ENCODE results near the gene GPR162. TPM values are rescaled to one million over a fixed set of nuclear protein-coding genes. Genes with fewer than 3 reads are reported as not detected.
A peak's percentile ranks its signal among the peaks of the same experiment; 100 is the strongest.

The GPR162 gene
- total and polyA plus RNA-seq, 10 of the 15 experiments (the other 5 are each of a cell fraction or from before 2014, with no cell fraction given): not detected

- no peak for ATAC-seq
- no peak for FAIRE-seq
- Histone ChIP-seq H3K4me1 (ENCODE audit: control insufficient read depth, insufficient read depth, low read length) (peaks cover 18% of the 10 kb centered on the region), H4K20me1 (ENCODE audit: control insufficient read depth, insufficient read depth) (no peaks in the 10 kb centered on the region), H3K4me2 (ENCODE audit: control insufficient read depth, insufficient read depth) (no peak within 1 kb of the TSS), H3K36me3 (ENCODE audit: control insufficient read depth in 2 of 2, insufficient read depth in 2 of 2, low read length in 1 of 2) (no peaks in the 10 kb centered on the region), H3K4me3 (no peak within 1 kb of the TSS), H3K9me3 (replicated peaks; ENCODE audit: control insufficient read depth, insufficient read depth, low read length) (no peaks in the 10 kb centered on the region), H3K79me2 (ENCODE audit: control insufficient read depth, insufficient read depth, low read length) (no peaks in the 10 kb centered on the region), H3K9ac (ENCODE audit: control insufficient read depth, insufficient read depth, low read length) (no peak within 1 kb of the TSS), H2AFZ (ENCODE audit: control insufficient read depth, low read depth, low read length) (no peak within 1 kb of the TSS; the same call in 1 of the 2 replicates), H3K27me3 (replicated peaks in 1 of 2; ENCODE audit: control insufficient read depth in 2 of 2, insufficient read depth in 2 of 2, low read length in 1 of 2) (no peaks in the 10 kb centered on the region), H3K27ac (ENCODE audit: control insufficient read depth, insufficient read depth) (no peak within 1 kb of the TSS)
- ChIA-PET SMC1A (ENCODE audit: uncharacterized antibody, unreplicated experiment) (interaction anchor here (0.6 to 2.1 kb wide), 4 partner anchors 10 to 347 kb away, joined by 3 to 7 read pairs (median 5); partner anchors contain the start of gene MLF2), RAD21 (ENCODE audit: unreplicated experiment) (no interaction called here), CTCF (interaction anchor here (1.1 to 1.5 kb wide), 4 partner anchors 9 to 35 kb away, joined by 3 to 5 read pairs (median 4); partner anchors contain the start of gene PTMS), POLR2A (interaction anchor here (0.5 to 1.3 kb wide), 2 partner anchors 23 to 103 kb away, joined by 5 to 7 read pairs; partner anchors contain the start of gene PTMS)
- 35% methylated on average over 18 of the region's 18 CpGs for WGBS (ENCODE audit: insufficient coverage, insufficient replicate concordance, low lambda C conversion rate, missing lambda C conversion rate)
- BruUV-seq (replicated peaks): no TSS peak
- no peak for TF ChIP-seq TAF1 (IDR thresholded peaks at IDR 0.05; ENCODE audit: borderline replicate concordance, low read depth, low read length)
- intact Hi-C loops (cut with micrococcal nuclease; ENCODE audit: unreplicated experiment) (no loop called here), in situ Hi-C loops (cut with MboI) (no loop called here)
- no peak for DNase-seq (ENCODE audit: low read depth, low spot score)
Measured at GRCh38 chr12:6788972-6789924, 32.4 kb upstream of the GPR162 start, which contains the start of gene CD4. Gene CD4, plus strand, starts transcription at chr12:6789528. Its CDS starts 10,611 bp downstream, at chr12:6800139.

- Histone ChIP-seq H3K9me3 (replicated peaks; ENCODE audit: control insufficient read depth, insufficient read depth, low read length) (no peaks in the 10 kb centered on the region), H2AFZ (ENCODE audit: control insufficient read depth, low read depth, low read length) (no peak overlapping the region), H3K79me2 (ENCODE audit: control insufficient read depth, insufficient read depth, low read length) (no peaks in the 10 kb centered on the region), H3K27ac (ENCODE audit: control insufficient read depth, insufficient read depth) (no peak overlapping the region), H3K4me2 (ENCODE audit: control insufficient read depth, insufficient read depth) (no peak overlapping the region), H3K36me3 (ENCODE audit: control insufficient read depth in 2 of 2, insufficient read depth in 2 of 2, low read length in 1 of 2) (no peaks in the 10 kb centered on the region), H3K27me3 (replicated peaks in 1 of 2; ENCODE audit: control insufficient read depth in 2 of 2, insufficient read depth in 2 of 2, low read length in 1 of 2) (no peaks in the 10 kb centered on the region), H3K4me3 (no peak overlapping the region), H3K4me1 (ENCODE audit: control insufficient read depth, insufficient read depth, low read length) (peaks cover 15% of the 10 kb centered on the region), H4K20me1 (ENCODE audit: control insufficient read depth, insufficient read depth) (no peaks in the 10 kb centered on the region), H3K9ac (ENCODE audit: control insufficient read depth, insufficient read depth, low read length) (no peak overlapping the region)
- DNase-seq (ENCODE audit: low read depth, low spot score): no peak
- ChIA-PET RAD21 (ENCODE audit: unreplicated experiment) (no interaction called here), CTCF (interaction anchor here (0.9 to 1.5 kb wide), 4 partner anchors 9 to 35 kb away, joined by 3 to 5 read pairs (median 4); partner anchors contain the start of gene PTMS), SMC1A (ENCODE audit: uncharacterized antibody, unreplicated experiment) (interaction anchor here (1.0 kb wide), 1 partner anchor 16 kb away, joined by 3 read pairs; no protein-coding TSS in a partner anchor), POLR2A (interaction anchor here (2.5 kb wide), 1 partner anchor 10 kb away, joined by 5 read pairs; no protein-coding TSS in a partner anchor)
- ATAC-seq: no peak
- no TSS peak for BruUV-seq (replicated peaks)
- 66% methylated on average over 12 of the region's 12 CpGs for WGBS (ENCODE audit: insufficient coverage, insufficient replicate concordance, low lambda C conversion rate, missing lambda C conversion rate)
- TF ChIP-seq, protein P1, sequence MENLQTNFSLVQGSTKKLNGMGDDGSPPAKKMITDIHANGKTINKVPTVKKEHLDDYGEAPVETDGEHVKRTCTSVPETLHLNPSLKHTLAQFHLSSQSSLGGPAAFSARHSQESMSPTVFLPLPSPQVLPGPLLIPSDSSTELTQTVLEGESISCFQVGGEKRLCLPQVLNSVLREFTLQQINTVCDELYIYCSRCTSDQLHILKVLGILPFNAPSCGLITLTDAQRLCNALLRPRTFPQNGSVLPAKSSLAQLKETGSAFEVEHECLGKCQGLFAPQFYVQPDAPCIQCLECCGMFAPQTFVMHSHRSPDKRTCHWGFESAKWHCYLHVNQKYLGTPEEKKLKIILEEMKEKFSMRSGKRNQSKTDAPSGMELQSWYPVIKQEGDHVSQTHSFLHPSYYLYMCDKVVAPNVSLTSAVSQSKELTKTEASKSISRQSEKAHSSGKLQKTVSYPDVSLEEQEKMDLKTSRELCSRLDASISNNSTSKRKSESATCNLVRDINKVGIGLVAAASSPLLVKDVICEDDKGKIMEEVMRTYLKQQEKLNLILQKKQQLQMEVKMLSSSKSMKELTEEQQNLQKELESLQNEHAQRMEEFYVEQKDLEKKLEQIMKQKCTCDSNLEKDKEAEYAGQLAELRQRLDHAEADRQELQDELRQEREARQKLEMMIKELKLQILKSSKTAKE (IDR thresholded peaks at IDR 0.05; ENCODE audit: low read depth, poor library complexity, severe bottlenecking): no peak
- peak; percentile 79; the same call in 1 of the 2 replicates for TF ChIP-seq YY1 (IDR thresholded peaks at IDR 0.05; ENCODE audit: low read depth, low read length)
- intact Hi-C loops (cut with micrococcal nuclease; ENCODE audit: unreplicated experiment): no loop called here
- no peak for FAIRE-seq
- in situ Hi-C loops (cut with MboI): no loop called here
Measured at GRCh38 chr12:6790496-6791150, 31.0 kb upstream of the GPR162 start.

Data from GM12878 (cell line).